SK-N-SH treated with all-trans-retinoic acid at 6 μM for 48 hours (cell line): ENCODE measurements around the gene IFT25.

ENCODE experiments used
- GLIS3 ChIP-seq: fragments of 250-450 bp; sonication (Bioruptor Pico); IDR thresholded peaks from 2 replicates; pipeline ENCODE4 v1.5.0; 2020; ENCODE audit warnings: mild to moderate bottlenecking, moderate library complexity
- PPARA ChIP-seq: fragments of 250-450 bp; sonication (Bioruptor Pico); IDR thresholded peaks from 2 replicates; pipeline ENCODE4 v1.5.0; 2020; ENCODE audit warnings: mild to moderate bottlenecking, borderline replicate concordance
- RARB ChIP-seq: fragments of 250-450 bp; sonication (Bioruptor Pico); IDR thresholded peaks from 2 replicates; pipeline ENCODE4 v1.8.0; 2021; ENCODE audit warnings: mild to moderate bottlenecking, moderate library complexity
- TF ChIP-seq, protein P1 (sequence below): fragments of 250-450 bp; sonication (Bioruptor Pico); IDR thresholded peaks from 2 replicates; pipeline ENCODE4 v1.5.1; 2020; ENCODE audit warnings: low read depth, mild to moderate bottlenecking, moderate library complexity
- TF ChIP-seq, protein P2 (sequence below): fragments of 250-450 bp; sonication (Bioruptor Pico); IDR thresholded peaks from 2 replicates; pipeline ENCODE4 v1.8.0; 2020; ENCODE audit warnings: mild to moderate bottlenecking, moderate library complexity, borderline replicate concordance

DNA sequence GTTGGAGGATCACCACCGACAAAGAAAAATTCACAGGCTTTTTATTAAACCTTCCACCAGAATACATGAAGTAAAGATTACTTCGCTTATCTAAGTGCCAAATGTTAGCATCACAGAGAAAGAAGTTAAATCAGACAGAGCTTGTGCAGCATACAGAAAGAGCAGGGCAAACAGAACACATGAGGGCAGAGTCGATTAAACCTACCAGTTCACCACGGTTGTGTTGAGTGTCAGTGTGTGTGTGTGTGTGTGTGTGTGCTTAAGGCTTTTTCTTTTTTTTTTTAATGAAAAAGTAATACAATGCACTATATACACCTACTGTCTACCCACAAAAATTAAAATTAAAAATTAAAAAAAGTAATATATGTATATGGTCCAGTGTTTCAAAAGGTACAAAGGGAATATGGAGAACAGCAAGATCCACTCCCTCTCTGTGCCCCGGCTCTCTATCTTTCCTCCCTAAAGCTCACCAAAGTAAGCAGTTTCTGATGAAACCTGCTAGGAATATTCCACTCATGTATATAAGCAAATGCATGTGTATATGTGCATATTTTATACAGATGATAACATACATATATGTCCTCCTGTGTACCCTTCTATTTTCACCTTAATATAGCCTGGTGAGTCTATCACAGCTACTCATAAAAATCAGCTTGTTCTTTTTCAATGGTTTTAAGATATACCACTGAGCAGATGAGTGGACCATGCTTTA lies 73.6 kb downstream of the IFT25 start:
- TF ChIP-seq, protein P1, sequence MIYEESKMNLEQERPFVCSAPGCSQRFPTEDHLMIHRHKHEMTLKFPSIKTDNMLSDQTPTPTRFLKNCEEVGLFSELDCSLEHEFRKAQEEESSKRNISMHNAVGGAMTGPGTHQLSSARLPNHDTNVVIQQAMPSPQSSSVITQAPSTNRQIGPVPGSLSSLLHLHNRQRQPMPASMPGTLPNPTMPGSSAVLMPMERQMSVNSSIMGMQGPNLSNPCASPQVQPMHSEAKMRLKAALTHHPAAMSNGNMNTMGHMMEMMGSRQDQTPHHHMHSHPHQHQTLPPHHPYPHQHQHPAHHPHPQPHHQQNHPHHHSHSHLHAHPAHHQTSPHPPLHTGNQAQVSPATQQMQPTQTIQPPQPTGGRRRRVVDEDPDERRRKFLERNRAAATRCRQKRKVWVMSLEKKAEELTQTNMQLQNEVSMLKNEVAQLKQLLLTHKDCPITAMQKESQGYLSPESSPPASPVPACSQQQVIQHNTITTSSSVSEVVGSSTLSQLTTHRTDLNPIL (CRISPR knock-in tag): no peak
- TF ChIP-seq PPARA: no peak
- TF ChIP-seq GLIS3 (CRISPR knock-in tag): no peak
- TF ChIP-seq, protein P2, sequence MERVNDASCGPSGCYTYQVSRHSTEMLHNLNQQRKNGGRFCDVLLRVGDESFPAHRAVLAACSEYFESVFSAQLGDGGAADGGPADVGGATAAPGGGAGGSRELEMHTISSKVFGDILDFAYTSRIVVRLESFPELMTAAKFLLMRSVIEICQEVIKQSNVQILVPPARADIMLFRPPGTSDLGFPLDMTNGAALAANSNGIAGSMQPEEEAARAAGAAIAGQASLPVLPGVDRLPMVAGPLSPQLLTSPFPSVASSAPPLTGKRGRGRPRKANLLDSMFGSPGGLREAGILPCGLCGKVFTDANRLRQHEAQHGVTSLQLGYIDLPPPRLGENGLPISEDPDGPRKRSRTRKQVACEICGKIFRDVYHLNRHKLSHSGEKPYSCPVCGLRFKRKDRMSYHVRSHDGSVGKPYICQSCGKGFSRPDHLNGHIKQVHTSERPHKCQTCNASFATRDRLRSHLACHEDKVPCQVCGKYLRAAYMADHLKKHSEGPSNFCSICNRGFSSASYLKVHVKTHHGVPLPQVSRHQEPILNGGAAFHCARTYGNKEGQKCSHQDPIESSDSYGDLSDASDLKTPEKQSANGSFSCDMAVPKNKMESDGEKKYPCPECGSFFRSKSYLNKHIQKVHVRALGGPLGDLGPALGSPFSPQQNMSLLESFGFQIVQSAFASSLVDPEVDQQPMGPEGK (CRISPR knock-in tag): no peak
- no peak for TF ChIP-seq RARB (CRISPR knock-in tag)
